Measurements from ENCODE around the gene DCN.
A peak's percentile ranks its signal among the peaks of the same experiment; 100 is the strongest.

The DCN gene

DNA sequence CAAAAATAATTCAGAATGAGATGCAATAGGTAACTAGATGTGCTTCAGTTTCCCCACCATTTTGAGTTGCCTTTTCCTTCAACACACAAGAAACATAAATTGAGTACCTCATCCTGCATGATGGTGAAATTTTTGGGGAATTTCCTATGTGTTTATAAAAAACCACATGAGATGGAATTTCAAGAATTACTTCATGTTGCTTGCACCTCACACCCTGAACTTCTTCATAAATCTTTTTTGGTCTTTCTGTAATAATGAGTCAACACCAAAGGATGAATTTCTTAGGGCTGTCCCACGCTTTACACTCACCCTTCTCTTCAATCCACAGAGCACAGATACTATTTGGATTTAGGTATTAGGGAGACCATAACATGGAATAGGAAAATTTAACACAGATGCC is 48.7 kb downstream of the DCN start:
- no peak for DNase-seq (ENCODE audit: low spot score)

DNA sequence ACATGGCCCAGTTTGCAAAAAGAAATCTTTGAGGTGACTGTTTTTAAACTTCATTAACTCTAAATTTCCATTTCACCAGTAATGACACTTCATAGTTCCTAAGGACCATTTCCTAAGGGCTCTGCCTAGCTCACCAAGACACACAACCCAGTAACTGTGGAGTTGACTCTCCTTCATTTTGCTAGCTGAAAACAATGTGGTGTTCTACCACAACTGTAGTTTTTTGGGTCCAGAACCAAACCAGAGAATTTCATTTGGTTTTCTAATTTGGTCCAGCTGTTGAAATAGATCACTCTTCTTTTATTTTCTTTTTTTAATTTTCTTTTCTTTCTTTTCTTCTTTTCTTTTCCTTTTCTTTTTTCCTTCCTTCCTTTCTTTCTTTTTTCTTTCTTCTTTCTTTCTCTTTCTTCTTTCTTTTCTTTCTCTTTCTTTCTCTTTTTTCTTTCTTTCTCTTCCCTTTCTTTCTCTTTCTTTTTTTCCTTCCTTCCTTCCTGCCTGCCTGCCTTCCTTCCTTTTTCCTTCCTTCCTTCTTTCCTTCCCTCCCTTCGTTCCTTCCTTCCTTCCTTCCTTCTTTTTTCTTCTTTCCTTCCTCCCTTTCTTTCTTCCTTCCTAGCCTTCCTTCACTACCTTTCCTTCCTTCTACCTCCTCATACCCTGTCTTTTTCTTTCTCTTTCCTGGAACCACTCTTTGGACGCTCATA is 52.8 kb downstream of the DCN start:
- no peak for DNase-seq (ENCODE audit: low spot score)

DNA sequence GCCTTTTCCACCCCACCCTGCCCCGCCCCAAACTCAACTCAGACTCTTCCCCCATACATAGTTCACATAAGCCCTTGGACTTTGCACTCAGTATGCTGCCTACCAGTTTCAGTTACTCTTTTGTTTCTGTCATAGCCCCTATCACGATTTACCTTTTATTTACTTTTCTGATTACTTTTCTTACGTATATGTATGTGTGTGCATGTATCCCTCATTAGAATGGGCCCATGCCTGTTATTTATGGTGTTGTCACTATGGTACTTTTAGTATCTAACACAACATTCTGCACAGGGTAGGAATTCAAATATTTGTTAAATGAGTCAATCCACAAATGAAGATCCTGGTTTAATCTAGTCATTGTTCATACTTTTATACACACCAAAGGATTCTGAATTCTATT is 54.9 kb downstream of the DCN start:
- peak; percentile 82 for DNase-seq (ENCODE audit: low spot score)

DNA sequence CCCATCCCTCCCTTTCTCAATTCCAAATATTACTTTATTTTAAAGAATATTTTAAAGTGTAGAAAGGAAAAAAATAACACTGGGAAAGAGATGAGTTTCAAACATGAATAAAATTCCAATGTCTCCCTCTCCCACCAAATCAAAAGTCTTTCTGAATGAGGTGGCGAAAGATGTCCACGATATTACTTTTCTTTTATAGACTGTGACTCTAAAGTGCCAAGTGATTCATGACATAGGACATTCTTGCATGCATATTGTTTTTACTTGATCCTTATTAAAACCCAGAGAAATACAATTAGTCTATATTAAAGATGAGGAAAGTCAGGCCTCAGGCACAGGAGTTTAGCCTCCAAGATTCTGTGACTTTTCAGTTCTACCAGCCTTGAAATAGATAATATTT is 55.3 kb downstream of the DCN start:
- DNase-seq (ENCODE audit: low spot score), result peak; percentile 58

DNA sequence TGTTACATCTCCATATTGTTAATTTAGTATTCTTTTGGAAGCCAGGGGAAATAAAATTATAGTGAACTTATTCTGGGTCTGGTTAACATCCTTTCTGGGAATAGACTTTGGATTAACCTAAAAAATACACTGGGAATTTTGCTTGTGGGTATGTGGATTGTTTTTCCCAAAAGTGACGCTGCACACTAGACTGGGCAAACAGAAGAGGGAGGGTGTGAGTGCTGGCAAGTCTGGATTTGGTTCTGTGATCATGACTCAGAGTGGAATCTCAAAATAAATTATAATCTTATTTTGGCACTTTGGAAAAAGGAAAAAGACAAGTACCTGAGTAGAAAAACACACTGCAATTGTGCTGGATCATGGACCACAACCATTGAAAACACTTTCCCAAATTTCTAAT is 56.1 kb downstream of the DCN start:
- DNase-seq (ENCODE audit: low spot score), result no peak

DNA sequence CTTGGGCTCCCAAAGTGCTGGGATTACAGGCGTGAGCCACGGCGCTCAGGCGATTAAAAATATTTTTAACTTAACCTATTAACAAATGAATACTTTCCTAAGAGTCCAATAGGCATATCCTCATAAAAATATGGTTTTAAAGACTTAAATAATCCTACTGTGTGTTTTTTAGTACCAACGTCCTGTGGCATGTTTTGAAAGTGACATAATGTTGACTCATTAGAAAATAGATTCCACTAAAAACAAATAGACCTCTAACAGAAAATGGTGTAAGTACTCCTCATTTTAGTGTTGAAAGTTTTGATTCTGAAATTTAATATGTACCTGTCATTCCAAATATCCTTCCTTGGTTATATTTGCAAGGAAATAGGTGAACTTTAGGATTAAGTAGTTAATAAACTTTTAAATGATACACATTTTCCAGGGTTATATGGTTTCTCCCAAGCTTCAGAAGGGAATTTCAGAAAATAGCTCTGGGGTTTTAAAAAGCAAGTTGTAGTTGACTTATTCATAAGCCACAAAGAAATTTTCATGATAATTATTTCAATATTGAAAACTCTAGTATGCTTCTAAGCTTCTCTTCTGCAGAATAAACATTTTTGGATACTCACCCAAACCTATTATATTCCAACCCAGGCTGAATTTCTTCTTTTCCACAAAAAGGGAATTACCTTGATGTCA is 59.2 kb downstream of the DCN start:
- DNase-seq (ENCODE audit: low spot score), result no peak

DNA sequence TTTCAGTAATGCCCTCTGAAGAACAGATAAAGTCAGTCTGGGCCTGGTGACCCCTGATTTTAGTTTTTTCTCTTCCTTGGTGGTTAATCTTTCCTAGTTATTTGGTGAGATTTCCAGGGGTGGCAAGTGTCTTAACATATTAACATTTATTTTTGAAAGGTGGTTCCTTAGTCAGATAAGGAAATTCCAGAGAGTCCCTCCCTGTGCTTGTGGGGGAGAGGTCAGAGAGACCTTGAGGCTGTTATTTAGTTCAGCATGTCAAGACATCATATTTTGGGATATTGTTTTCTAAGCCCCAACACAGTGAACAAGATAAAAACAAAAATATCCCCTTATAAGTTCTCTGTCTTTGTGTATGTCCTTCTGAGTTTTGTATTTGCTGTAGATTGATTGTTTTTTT is 61.8 kb downstream of the DCN start:
- DNase-seq (ENCODE audit: low spot score), result peak; percentile 47

DNA sequence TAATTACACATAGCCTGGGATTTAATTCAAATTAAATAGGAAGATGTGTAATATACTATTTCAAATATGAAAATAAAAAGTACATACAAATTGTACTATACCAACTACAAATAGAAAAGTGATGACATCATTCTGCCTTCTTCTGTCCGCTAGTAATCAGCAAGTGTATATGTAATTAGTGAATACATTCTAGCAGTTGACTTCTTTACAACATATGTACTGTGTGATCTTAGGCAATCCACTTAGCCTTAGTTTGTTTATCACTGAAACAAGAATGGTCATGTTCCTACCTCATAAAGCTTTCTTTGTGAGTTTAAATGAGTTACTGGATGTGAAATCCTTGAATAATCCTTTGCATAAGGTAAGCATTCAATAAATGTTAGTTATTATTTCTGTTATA is 63.5 kb downstream of the DCN start:
- no peak for DNase-seq (ENCODE audit: low spot score)

DNA sequence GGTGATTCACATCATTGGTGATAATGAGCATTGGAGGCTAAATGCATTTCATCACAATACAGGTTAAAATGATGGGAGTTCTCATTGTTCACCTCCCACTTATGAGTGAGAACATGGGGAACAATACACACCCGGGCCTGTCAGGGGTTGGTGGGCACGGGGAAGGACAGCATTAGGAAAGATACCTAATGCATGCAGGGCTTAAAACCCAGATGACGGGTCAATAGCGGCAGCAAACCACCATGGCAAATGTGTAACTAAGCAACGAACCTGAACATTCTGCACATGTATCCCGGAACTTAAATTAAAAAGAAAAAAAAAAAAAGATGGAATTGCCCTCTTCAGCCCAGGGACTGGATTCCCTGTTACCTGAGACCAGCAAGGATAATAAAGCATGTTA is 69.0 kb downstream of the DCN start:
- no peak for DNase-seq (ENCODE audit: low spot score)

DNA sequence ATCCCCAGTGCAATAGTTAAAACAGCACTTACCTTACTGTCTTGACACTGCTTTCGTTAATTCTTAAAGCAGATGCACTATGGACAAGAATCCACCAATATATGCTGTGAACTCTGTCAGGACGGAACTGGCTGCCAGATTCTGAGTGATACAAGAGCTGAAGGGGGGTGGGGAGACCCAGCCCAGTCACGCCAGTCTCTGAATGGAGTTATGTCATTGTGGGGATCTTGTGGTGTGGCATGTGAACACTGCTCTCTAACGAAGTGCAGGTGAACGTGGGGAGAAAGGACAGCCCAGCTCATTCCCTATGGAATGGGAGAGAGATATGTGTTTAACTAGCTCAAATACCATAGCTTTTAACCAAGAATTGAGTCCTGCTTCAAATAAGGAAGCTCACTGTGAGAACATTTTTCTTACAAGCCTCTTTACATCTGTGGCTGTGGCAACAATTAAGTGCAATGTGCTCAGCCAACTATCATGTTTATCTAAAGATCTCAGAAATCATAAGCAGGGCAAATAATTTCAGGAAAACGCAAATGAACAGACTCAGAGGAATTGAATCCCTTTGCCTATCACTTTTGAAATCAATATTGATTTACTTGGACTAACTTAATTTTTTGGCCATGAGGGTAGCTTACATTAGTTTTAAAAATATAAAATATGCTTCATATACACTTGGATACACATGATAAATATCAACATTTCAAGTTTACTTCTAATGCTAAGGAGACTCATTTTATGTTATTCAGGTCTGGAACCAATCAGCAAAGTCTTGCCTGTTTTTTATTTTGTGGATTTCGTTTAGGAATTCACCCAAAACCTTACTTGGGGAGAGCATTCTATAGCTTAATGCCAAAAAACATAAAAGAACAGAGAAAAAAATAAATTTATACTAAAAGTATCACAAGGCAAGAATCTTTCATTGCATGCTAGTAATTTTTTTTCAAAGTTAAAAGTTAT is 71.0 kb downstream of the DCN start, which contains the start of gene LUM:
Gene LUM, minus strand, starts transcription at position 129 of the 960 bp plus-strand sequence. CDS start 2,515 bp downstream, outside the sequence.
- no peak for DNase-seq (ENCODE audit: low spot score)

DNA sequence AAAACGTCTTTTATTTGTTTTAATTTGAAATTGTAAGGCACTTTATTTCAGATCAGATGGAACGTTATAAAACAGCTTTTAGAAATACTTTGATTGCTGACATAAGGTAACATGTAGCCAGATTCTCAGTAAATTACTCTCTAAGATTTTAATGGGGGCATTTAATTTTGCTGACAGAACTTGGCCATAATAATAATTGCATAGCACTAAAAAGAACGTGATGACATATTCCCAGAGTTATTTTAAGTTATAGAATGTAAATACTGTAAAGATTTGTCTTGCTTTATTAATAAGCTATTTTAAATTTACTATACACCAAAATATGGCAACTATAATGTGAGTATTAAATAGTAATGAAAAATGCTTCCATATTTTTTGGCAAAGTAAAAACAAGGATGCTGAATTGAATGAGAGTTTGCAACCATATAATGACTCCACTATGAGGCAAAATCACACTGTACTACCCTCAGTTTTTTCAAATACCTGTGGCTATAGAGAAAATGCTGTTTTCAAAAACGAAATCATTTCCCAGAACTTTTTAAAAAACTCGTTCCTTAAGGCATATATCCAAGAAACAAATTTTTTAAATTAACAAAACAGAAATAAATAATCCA is 72.2 kb downstream of the DCN start:
- DNase-seq (ENCODE audit: low spot score), result no peak

DNA sequence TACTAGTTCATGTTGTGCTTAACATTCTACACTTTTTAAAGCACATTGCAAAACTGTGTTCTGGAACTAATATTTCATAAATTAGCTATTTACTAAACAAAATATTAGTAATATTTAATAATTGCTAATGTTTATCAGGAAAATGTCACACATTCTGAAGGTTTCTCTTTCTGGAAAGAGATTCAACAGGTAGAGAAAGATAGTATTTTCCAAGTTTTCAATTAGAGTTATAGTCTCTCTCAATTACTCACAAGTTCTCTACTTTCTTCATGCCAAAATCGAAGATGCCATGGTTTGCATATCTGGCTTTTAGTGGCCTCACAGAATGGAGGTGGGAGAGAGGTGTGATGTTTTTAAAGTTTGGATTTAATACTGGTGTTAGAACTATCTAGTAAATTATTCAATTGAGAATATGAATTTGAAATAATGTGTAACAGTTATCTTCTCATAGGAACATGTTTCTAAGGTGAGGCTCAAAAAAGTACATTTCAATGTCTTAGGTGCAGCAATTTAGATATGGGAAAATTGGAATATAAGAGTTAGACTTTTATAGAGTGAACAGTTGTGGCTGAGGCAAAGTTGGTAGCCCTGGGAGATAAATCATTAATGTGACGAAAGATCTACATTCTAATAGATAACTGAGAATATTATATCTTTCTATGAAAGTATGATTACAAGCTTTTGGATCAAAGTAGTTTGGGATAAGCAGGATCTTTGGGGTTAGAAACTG is 72.9 kb downstream of the DCN start:
- DNase-seq (ENCODE audit: low spot score), result no peak

DNA sequence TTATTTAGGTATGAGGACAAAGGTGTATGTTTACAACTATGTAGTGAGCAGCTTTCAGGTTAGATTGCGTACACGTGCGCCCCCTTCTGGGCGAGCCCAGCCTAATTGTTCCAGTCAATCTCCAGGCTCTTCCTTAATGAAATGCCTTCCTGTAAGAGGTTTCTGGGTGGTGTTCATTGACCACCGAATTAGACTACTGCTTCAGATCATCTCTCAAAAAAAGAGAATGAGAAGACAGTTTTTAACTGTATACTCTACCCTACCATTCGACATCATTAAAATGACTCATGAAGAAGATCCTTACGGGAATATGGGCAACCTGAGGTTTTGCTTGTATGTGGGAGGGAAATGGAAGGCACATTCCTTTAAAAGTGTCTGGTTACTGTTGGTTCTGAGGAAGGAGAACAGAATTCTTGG is 73.5 kb downstream of the DCN start:
- peak; percentile 71 for DNase-seq (ENCODE audit: low spot score)

DNA sequence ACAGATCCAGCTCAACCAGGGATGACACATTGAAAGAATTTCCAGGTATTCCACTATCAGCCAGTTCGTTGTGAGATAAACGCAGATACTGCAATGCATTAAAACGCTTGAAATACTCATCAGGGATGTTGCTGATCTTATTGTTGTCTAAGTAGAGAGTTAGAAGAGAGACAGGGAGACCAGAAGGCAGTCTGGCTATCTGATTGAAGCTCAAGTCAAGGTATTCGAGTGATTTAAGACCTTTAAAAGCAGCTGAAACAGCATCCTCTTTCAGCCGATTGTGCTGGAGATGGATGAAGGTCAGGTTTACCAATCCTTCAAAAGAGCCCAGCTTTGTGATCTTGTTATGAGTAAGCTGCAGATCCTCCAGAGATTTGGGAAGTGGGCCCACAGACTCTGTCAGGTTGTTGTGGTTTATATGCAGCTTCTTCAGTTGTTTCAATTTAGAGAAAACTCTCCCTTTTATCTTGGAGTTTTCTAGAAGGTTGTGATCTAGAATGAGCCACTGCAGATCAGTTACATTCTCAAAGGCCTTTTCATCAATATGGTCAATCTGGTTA is 74.3 kb downstream of the DCN start:
- no peak for DNase-seq (ENCODE audit: low spot score)

DNA sequence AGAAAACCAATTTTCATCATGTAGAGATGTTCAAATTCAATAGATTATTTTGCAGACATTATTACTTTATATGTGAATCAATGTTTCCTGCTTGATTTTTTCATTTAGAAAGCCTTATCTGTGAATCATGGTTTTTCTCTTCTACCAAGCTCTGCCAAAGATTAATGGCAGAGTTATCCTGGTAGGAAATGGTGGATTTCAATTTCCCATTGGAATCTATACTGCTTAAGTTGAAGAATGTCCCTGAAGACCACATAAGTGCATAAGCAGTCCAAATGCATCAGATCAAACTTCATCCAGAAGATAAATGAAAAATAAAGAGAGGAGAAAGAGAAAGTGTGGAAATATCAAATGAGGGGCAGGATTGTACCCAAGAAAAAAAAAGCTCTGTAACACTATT is 76.3 kb downstream of the DCN start:
- DNase-seq (ENCODE audit: low spot score), result no peak

DNA sequence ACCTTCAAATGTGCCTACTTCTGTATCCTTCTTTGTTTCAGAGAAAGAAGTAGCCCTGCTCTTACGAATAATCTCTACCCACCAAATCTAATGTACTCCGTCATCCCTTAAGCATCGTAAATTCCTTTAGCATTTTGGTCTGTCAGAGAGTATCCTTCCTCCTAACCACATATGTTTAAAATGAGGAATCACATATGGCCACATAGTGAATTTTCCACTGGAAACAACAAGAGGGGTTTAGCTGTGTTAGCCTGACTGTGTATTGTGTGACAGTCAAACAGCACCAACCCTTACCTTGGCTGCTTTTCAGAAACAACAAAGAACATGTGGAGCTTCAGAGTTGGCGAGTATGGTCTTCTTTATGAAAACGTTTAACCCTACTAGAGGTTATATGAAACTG is 76.8 kb downstream of the DCN start:
- no peak for DNase-seq (ENCODE audit: low spot score)

DNA sequence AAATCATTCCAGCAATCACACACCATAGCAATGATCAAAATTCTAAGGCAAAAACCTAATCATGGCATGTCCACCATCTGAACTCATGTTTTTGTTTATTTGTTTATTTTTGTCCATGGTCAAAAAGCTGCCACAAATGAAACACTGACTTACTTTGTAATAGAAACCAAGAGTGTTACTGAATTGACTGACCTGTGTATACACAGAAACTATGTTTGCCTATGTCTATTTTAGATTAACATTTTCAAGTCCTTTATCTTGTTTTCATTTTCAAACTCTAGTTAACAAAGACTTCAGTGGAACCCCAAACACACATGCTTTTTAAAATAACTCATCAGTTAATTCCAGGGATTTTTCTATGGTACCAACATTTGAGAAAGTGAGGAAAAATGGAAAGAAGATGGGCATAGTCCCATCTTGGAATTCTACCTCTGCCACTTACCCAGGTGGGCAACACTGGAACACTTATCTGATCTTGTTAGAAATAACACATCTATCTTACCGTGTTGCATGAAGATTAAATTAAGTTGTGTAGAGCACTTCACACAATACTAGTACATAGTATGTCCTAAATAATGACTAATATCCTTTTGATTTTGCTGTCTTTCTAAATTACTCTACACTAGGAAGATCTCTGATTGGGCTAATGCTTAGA is 77.7 kb downstream of the DCN start:
- no peak for DNase-seq (ENCODE audit: low spot score)

DNA sequence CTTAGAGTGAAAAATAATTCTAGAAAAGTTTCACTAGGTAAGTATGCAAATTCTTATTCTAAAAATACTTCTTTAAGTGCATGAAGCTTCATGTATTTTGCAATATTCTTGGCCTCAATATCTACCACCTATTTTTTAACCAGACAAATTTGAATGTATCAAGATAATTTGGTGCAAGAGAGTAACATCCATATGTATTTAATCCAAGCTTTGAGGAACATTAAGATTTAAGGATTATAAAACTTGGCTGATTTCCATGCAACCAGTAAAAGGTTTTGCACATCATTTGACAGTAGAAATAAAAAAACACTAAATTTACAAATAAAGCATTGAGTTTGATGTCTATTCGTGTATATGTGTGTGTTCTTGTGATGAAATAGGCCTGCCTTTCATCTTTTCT is 79.0 kb downstream of the DCN start:
- no peak for DNase-seq (ENCODE audit: low spot score)

DNA sequence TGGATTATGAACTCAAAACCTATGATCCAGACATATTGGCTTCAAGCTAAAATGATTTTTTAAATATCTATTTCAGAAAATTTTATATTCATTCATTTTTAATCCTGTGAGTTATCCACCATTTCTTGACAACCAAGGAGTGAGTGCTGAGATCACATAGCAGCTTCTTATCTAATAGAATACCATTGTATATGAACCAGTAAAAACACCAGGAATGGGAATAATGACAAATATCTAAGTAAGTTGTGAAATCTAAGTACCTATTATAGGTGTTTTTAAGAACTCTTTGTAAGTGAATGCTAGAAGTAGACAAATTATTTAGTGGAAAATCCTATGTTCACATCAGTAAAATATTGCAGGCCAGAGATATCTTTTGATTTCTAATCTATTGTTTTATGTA is 79.5 kb downstream of the DCN start:
- no peak for DNase-seq (ENCODE audit: low spot score)

DNA sequence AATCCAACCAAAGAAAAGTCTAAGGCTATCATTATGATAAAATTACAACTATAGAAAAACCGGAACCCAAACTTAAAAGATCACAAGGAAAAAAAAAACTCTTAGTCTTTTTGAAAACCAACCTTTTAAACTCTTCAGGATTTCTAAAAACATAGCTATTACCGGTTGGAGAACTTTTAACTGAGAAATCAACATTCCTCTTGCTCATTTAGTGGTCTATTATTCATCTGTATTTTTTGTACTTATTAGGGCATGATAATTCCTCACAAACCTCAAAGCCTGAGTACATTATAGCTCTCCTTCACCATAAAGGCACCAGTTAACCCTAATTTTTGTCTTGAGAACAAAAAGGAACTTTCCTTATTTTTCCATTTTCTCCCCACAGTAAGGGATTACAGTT is 81.7 kb downstream of the DCN start:
- no peak for DNase-seq (ENCODE audit: low spot score)

DNA sequence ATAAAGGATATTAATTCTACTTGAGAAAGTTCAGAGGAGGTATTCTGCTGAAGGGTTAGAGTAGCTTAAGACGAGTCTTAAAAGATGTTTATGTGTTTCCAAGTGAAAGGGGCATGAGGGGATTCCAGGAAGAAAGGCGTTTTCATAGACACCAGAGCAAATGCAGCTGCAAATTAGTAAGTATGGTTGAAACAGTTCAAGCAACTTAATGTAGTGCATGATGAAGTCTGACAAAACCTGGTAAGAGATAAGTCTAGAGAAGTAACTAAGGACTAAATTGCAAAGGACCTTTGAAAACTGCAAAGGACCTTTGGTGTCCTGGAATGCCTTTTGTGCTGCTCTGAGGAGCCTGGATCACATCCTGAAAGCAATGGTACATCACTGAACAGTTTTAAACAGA is 82.8 kb downstream of the DCN start:
- DNase-seq (ENCODE audit: low spot score), result no peak
